HEK293 (cell line): ENCODE results near the gene TEF.
A peak's percentile ranks its signal among the peaks of the same experiment; 100 is the strongest.

Experiments
- CTCF ChIA-PET: fragments of 350-600 bp; formaldehyde crosslinking; extraction: SDS; loops from one replicate; lab custom pipeline; 2021; ENCODE audit warnings: antibody characterized with exemption; lab: Yijun Ruan, JAX
- POLR2A ChIA-PET: fragments of 300-600 bp; formaldehyde crosslinking; extraction: SDS; loops from one replicate; lab custom pipeline; 2020; ENCODE audit warnings: antibody characterized with exemption, inconsistent platforms; lab: Yijun Ruan, JAX
- H3K27ac ChIP-seq: fragments of 200-500 bp; sonication (Bioruptor generic); 2 replicates; pipeline ENCODE4 v1.5.1; 2014; ENCODE audit warnings: low read depth, low read length, control low read depth, inconsistent platforms; ENCODE audit errors: extremely low read depth
- H3K36me3 ChIP-seq, 2 experiments: fragments of 200-500 bp in 1 of 2; sonication (Bioruptor generic) in 1 of 2; 1 replicate in 1 of 2; 2 replicates in 1 of 2; pipeline ENCODE4 v1.5.1; 2014 to 2017; ENCODE audit warnings: inconsistent platforms in 2 of 2, low read length in 2 of 2; ENCODE audit not compliant: control insufficient read depth in 2 of 2, insufficient read depth in 1 of 2
- H3K4me1 ChIP-seq: fragments of 200-500 bp; sonication (Bioruptor generic); 2 replicates; pipeline ENCODE4 v1.5.1; 2014; ENCODE audit warnings: mild to moderate bottlenecking, low read length, inconsistent platforms; ENCODE audit not compliant: control insufficient read depth, insufficient read depth
- H3K4me3 ChIP-seq: 2 replicates; pipeline ENCODE4 v1.5.1; 2011; ENCODE audit warnings: low read depth, mild to moderate bottlenecking, control low read depth, low read length, moderate library complexity
- H3K9me3 ChIP-seq: fragments of 200-500 bp; sonication (Bioruptor generic); 2 replicates; pipeline ENCODE4 v1.5.1; 2014; ENCODE audit warnings: low read depth, low read length, inconsistent platforms; ENCODE audit not compliant: control insufficient read depth, insufficient read depth
- HOXA7 ChIP-seq: sonication (generic); formaldehyde crosslinking; IDR thresholded peaks from 2 replicates; pipeline ENCODE4 v1.8.1; 2022; ENCODE audit warnings: missing genetic modification reagents, borderline replicate concordance
- KLF10 ChIP-seq: fragments of 450-650 bp; IDR thresholded peaks from 2 replicates; pipeline ENCODE4 v1.5.1; 2018; ENCODE audit warnings: missing biosample characterization, mild to moderate bottlenecking, missing genetic modification characterization
- KLF9 ChIP-seq: fragments of 450-650 bp; formaldehyde crosslinking; IDR thresholded peaks from 2 replicates; pipeline ENCODE4 v1.5.1; 2016; ENCODE audit warnings: missing biosample characterization, missing genetic modification characterization, low read depth
- OSR2 ChIP-seq: fragments of 450-650 bp; formaldehyde crosslinking; IDR thresholded peaks from 2 replicates; pipeline ENCODE4 v1.5.1; 2016; ENCODE audit warnings: missing biosample characterization, missing genetic modification characterization
- SP7 ChIP-seq: fragments of 450-650 bp; formaldehyde crosslinking; IDR thresholded peaks from 2 replicates; pipeline ENCODE4 v1.5.1; 2016; ENCODE audit warnings: missing biosample characterization, missing genetic modification characterization
- TCF7L2 ChIP-seq: IDR thresholded peaks from 2 replicates; pipeline ENCODE4 v1.6.1; 2011; ENCODE audit warnings: low read depth, mild to moderate bottlenecking, inconsistent platforms, low read length, moderate library complexity, borderline replicate concordance
- ZBTB20 ChIP-seq: fragments of 450-650 bp; formaldehyde crosslinking; IDR thresholded peaks from 2 replicates; pipeline ENCODE4 v1.5.1; 2016; ENCODE audit warnings: missing biosample characterization, missing genetic modification characterization
- ZBTB48 ChIP-seq: fragments of 450-650 bp; formaldehyde crosslinking; IDR thresholded peaks from 2 replicates; pipeline ENCODE4 v1.5.1; 2016; ENCODE audit warnings: missing biosample characterization, missing genetic modification characterization
- ZFP3 ChIP-seq: fragments of 450-650 bp; formaldehyde crosslinking; IDR thresholded peaks from 2 replicates; pipeline ENCODE4 v1.5.1; 2016; ENCODE audit warnings: low read depth, missing biosample characterization, missing genetic modification characterization
- ZIC2 ChIP-seq: fragments of 450-650 bp; formaldehyde crosslinking; IDR thresholded peaks from 2 replicates; pipeline ENCODE4 v1.5.1; 2016; ENCODE audit warnings: missing biosample characterization, missing genetic modification characterization
- ZNF140 ChIP-seq: fragments of 450-650 bp; formaldehyde crosslinking; IDR thresholded peaks from 2 replicates; pipeline ENCODE4 v1.5.1; 2016; ENCODE audit warnings: missing biosample characterization, missing genetic modification characterization
- ZNF175 ChIP-seq: fragments of 450-650 bp; formaldehyde crosslinking; IDR thresholded peaks from 2 replicates; pipeline ENCODE4 v1.5.1; 2016; ENCODE audit warnings: missing biosample characterization, missing genetic modification characterization
- ZNF184 ChIP-seq: fragments of 450-650 bp; IDR thresholded peaks from 2 replicates; pipeline ENCODE4 v1.5.1; 2018; ENCODE audit warnings: missing biosample characterization, mild to moderate bottlenecking, missing genetic modification characterization
- ZNF2 ChIP-seq: fragments of 450-650 bp; formaldehyde crosslinking; IDR thresholded peaks from 2 replicates; pipeline ENCODE4 v1.5.1; 2016; ENCODE audit warnings: missing biosample characterization, missing genetic modification characterization
- ZNF473 ChIP-seq: fragments of 450-650 bp; formaldehyde crosslinking; IDR thresholded peaks from 2 replicates; pipeline ENCODE4 v1.5.1; 2017; ENCODE audit warnings: missing biosample characterization, missing genetic modification characterization
- TF ChIP-seq, protein P1 (sequence below): fragments of 450-650 bp; formaldehyde crosslinking; IDR thresholded peaks from 2 replicates; pipeline ENCODE4 v1.5.1; 2016; ENCODE audit warnings: missing biosample characterization, missing genetic modification characterization
- TF ChIP-seq, protein P2 (sequence below): fragments of 450-650 bp; formaldehyde crosslinking; IDR thresholded peaks from 2 replicates; pipeline ENCODE4 v1.5.1; 2016; ENCODE audit warnings: missing biosample characterization, missing genetic modification characterization
- TF ChIP-seq, protein P3 (sequence below): fragments of 450-650 bp; formaldehyde crosslinking; IDR thresholded peaks from 2 replicates; pipeline ENCODE4 v1.5.1; 2016; ENCODE audit warnings: missing biosample characterization, missing genetic modification characterization
- TF ChIP-seq, protein P4 (sequence below): fragments of 450-650 bp; formaldehyde crosslinking; IDR thresholded peaks from 2 replicates; pipeline ENCODE4 v1.5.1; 2016; ENCODE audit warnings: missing biosample characterization, missing genetic modification characterization
- TF ChIP-seq, protein P5 (sequence below): fragments of 450-650 bp; formaldehyde crosslinking; IDR thresholded peaks from 2 replicates; pipeline ENCODE4 v1.5.1; 2016; ENCODE audit warnings: missing biosample characterization, missing genetic modification characterization, borderline replicate concordance

The TEF gene

DNA sequence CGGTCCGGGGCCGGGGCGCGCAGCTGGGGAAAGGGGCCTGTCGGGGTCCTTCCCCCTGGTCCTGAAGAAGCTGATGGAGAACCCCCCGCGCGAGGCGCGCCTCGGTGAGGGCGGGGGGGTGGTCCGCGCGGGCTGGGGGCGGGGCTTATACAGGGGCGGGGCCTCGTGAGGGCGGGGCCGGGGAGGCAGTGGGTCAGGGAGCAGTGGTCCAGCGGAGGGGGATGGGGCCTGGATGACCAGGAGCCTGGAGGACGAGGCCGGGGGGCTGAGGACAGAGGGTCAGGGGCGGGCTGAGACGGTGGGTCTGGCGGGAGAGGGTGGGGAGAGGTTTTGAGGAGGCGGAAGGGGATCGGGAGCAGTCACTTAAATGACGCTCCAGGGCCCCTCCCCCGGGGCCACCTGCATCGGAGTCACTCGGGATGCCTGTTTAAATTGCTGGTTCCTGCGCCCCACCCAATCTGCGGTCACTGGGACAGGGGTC lies 396 bp downstream of the TEF start (continued):
- TF ChIP-seq, protein P1, sequence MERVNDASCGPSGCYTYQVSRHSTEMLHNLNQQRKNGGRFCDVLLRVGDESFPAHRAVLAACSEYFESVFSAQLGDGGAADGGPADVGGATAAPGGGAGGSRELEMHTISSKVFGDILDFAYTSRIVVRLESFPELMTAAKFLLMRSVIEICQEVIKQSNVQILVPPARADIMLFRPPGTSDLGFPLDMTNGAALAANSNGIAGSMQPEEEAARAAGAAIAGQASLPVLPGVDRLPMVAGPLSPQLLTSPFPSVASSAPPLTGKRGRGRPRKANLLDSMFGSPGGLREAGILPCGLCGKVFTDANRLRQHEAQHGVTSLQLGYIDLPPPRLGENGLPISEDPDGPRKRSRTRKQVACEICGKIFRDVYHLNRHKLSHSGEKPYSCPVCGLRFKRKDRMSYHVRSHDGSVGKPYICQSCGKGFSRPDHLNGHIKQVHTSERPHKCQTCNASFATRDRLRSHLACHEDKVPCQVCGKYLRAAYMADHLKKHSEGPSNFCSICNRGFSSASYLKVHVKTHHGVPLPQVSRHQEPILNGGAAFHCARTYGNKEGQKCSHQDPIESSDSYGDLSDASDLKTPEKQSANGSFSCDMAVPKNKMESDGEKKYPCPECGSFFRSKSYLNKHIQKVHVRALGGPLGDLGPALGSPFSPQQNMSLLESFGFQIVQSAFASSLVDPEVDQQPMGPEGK (tag by site-specific recombination) = peak; percentile 45; the same call in 1 of the 2 replicates
- TF ChIP-seq ZIC2 (tag by site-specific recombination) (no peak), KLF9 (peak; percentile 73; the same call in 1 of the 2 replicates), ZBTB20 (tag by site-specific recombination) (no peak), KLF10 (tag by site-specific recombination) (no peak)
- TF ChIP-seq, protein P2, sequence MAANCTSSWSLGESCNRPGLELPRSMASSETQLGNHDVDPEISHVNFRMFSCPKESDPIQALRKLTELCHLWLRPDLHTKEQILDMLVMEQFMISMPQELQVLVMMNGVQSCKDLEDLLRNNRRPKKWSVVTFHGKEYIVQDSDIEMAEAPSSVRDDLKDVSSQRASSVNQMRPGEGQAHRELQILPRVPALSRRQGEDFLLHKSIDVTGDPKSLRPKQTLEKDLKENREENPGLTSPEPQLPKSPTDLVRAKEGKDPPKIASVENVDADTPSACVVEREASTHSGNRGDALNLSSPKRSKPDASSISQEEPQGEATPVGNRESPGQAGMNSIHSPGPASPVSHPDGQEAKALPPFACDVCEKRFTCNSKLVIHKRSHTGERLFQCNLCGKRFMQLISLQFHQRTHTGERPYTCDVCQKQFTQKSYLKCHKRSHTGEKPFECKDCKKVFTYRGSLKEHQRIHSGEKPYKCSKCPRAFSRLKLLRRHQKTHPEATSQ (tag by site-specific recombination) = no peak

DNA sequence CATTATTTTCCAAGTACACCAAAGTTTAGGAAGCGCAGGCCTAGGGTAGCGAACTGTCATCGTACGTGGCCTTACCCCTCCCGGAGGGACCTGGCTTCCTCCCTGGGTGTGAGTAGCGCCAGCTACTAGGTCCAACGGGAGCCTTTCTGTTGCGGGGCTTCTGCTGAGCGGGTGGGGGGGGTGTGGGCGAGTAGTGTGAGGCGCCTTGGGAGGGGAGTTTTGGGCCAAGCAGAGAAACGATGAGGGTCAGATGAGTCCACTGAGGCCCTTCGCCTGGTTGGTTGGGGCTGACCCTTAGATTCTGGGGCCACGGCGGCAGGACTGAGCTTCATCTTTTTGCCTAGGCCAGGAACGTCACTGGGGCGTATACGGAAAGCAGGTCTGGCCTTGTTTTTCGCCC lies 868 bp downstream of the TEF start:
- Histone ChIP-seq H3K27ac (no peak overlapping the region), H3K4me3 (peak overlapping the region; percentile 66), H3K4me1 (peaks cover 9% of the 10 kb centered on the region), H3K36me3 (peaks cover 0 to 5% of the 10 kb centered on the region in 2 experiments; a peak in 1 of 3 replicates), H3K9me3 (no peaks in the 10 kb centered on the region)
- ChIA-PET CTCF (interaction anchor here (0.9 to 3.4 kb wide), 3 partner anchors 20 to 135 kb away, joined by 3 to 14 read pairs (median 3); no protein-coding TSS in a partner anchor), POLR2A (interaction anchor here (0.6 to 3.0 kb wide), 14 partner anchors 16 to 239 kb away, joined by 3 to 52 read pairs (median 8); partner anchors contain the start of genes ACO2, DESI1, PHF5A and PMM1)
- TF ChIP-seq, protein P3, sequence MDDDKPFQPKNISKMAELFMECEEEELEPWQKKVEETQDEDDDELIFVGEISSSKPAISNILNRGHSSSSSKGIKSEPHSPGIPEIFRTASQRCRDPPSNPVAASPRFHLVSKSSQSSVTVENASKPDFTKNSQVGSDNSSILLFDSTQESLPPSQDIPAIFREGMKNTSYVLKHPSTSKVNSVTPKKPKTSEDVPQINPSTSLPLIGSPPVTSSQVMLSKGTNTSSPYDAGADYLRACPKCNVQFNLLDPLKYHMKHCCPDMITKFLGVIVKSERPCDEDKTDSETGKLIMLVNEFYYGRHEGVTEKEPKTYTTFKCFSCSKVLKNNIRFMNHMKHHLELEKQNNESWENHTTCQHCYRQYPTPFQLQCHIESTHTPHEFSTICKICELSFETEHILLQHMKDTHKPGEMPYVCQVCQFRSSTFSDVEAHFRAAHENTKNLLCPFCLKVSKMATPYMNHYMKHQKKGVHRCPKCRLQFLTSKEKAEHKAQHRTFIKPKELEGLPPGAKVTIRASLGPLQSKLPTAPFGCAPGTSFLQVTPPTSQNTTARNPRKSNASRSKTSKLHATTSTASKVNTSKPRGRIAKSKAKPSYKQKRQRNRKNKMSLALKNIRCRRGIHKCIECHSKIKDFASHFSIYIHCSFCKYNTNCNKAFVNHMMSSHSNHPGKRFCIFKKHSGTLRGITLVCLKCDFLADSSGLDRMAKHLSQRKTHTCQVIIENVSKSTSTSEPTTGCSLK (tag by site-specific recombination) = no peak
- TF ChIP-seq ZNF175 (no peak), SP7 (tag by site-specific recombination) (0 out of 2 replicates have a peak, but pooled peaks have one; percentile 2), ZNF2 (no peak), ZNF473 (no peak), ZBTB48 (tag by site-specific recombination) (no peak), TCF7L2 (no peak)
- TF ChIP-seq, protein P4, sequence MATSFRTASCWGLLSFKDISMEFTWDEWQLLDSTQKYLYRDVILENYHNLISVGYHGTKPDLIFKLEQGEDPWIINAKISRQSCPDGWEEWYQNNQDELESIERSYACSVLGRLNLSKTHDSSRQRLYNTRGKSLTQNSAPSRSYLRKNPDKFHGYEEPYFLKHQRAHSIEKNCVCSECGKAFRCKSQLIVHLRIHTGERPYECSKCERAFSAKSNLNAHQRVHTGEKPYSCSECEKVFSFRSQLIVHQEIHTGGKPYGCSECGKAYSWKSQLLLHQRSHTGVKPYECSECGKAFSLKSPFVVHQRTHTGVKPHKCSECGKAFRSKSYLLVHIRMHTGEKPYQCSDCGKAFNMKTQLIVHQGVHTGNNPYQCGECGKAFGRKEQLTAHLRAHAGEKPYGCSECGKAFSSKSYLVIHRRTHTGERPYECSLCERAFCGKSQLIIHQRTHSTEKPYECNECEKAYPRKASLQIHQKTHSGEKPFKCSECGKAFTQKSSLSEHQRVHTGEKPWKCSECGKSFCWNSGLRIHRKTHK (tag by site-specific recombination) = no peak

DNA sequence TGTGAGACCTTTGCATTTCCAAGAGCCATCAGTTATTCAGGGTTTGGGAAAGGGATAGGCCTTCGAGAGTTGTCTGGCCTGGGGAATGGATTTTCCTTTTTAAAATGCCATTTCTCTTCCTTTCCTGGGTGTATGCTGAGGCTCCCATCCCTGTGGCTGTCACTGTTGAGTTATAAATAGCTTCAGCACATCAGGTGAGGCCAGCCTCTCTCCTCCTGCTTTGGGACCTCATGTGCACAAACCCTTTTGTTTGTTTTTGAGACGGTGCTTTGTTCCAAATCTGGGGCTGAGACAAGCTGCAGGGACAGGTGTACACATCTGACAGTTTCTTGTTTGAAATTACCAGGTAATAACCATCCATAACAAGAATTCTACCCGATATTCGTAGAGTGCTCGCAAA lies 1.3 kb downstream of the TEF start:
- peaks cover 3 to 6% of the 10 kb centered on the region in 2 experiments; a peak in 2 of 3 replicates for H3K36me3 ChIP-seq
- POLR2A ChIA-PET = no interaction called here
- H3K4me3 ChIP-seq = no peak overlapping the region
- no peaks in the 10 kb centered on the region for H3K9me3 ChIP-seq
- H3K4me1 ChIP-seq = peaks cover 9% of the 10 kb centered on the region
- CTCF ChIA-PET = interaction anchor here (0.6 to 3.4 kb wide), 4 partner anchors 20 to 135 kb away, joined by 3 to 14 read pairs (median 4); no protein-coding TSS in a partner anchor
- H3K27ac ChIP-seq = no peak overlapping the region
- TF ChIP-seq OSR2 (tag by site-specific recombination) (no peak), ZNF184 (tag by site-specific recombination) (no peak), HOXA7 (CRISPR knock-in tag) (no peak), ZFP3 (tag by site-specific recombination) (no peak), ZNF140 (tag by site-specific recombination) (no peak)
- TF ChIP-seq, protein P5, sequence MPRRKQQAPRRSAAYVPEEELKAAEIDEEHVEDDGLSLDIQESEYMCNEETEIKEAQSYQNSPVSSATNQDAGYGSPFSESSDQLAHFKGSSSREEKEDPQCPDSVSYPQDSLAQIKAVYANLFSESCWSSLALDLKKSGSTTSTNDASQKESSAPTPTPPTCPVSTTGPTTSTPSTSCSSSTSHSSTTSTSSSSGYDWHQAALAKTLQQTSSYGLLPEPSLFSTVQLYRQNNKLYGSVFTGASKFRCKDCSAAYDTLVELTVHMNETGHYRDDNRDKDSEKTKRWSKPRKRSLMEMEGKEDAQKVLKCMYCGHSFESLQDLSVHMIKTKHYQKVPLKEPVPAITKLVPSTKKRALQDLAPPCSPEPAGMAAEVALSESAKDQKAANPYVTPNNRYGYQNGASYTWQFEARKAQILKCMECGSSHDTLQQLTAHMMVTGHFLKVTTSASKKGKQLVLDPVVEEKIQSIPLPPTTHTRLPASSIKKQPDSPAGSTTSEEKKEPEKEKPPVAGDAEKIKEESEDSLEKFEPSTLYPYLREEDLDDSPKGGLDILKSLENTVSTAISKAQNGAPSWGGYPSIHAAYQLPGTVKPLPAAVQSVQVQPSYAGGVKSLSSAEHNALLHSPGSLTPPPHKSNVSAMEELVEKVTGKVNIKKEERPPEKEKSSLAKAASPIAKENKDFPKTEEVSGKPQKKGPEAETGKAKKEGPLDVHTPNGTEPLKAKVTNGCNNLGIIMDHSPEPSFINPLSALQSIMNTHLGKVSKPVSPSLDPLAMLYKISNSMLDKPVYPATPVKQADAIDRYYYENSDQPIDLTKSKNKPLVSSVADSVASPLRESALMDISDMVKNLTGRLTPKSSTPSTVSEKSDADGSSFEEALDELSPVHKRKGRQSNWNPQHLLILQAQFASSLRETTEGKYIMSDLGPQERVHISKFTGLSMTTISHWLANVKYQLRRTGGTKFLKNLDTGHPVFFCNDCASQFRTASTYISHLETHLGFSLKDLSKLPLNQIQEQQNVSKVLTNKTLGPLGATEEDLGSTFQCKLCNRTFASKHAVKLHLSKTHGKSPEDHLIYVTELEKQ = no peak
